Ishikawa (cell line): ENCODE data around the gene DAZAP1.

ENCODE experiments used
- CEBPB ChIP-seq: IDR thresholded peaks from 2 replicates; pipeline ENCODE4 v1.6.1; 2012
- EGR1 ChIP-seq: IDR thresholded peaks from 2 replicates; pipeline ENCODE4 v1.6.1; 2012
- EP300 ChIP-seq: IDR thresholded peaks from 2 replicates; pipeline ENCODE4 v1.6.1; 2012; ENCODE audit warnings: borderline replicate concordance
- FOXM1 ChIP-seq: IDR thresholded peaks from 2 replicates; pipeline ENCODE4 v1.6.1; 2012; ENCODE audit warnings: low read depth, borderline replicate concordance
- RAD21 ChIP-seq: IDR thresholded peaks from 2 replicates; pipeline ENCODE4 v1.6.1; 2012; ENCODE audit warnings: low read depth
- TAF1 ChIP-seq: IDR thresholded peaks from 2 replicates; pipeline ENCODE4 v1.6.1; 2012; ENCODE audit warnings: low read depth, mild to moderate bottlenecking
- TEAD4 ChIP-seq: IDR thresholded peaks from 2 replicates; pipeline ENCODE4 v1.6.1; 2012
- YY1 ChIP-seq: IDR thresholded peaks from 2 replicates; pipeline ENCODE4 v1.6.1; 2012; ENCODE audit warnings: low read depth
- ZBTB7A ChIP-seq: IDR thresholded peaks from 2 replicates; pipeline ENCODE4 v1.6.1; 2012; ENCODE audit warnings: low read depth
- TF ChIP-seq, protein P1 (sequence below): IDR thresholded peaks from 2 replicates; pipeline ENCODE4 v1.6.1; 2012
- TF ChIP-seq, protein P2 (sequence below): IDR thresholded peaks from 2 replicates; pipeline ENCODE4 v1.6.1; 2012; ENCODE audit warnings: low read depth, mild to moderate bottlenecking
- TF ChIP-seq, protein P3 (sequence below): IDR thresholded peaks from 2 replicates; pipeline ENCODE4 v1.6.1; 2012

DNA sequence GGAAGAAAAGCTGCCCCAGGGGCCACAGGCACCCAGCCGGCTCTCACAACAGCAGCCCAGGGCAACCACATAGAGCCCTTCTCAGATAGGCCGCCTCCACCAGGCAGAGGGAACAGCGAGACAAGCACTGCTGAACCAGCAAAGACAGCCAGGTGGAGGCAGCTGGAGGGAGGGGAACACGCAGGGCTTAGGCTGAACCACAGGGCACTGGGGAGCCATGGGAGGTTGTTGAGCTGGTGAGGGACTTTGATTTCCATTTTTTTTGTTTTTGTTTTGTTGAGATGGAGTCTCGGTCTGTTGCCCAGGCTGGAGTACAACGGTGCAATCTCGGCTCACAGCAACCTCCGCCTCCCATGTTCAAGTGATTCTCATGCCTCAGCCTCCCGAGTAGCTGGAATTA lies 9.5 kb upstream of the DAZAP1 start:
- TF ChIP-seq EGR1 (no peak), EP300 (no peak), CEBPB (no peak), RAD21 (no peak), TAF1 (no peak), YY1 (no peak), TEAD4 (no peak), FOXM1 (no peak), ZBTB7A (no peak)
- TF ChIP-seq, protein P1, sequence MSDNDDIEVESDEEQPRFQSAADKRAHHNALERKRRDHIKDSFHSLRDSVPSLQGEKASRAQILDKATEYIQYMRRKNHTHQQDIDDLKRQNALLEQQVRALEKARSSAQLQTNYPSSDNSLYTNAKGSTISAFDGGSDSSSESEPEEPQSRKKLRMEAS: no peak
- TF ChIP-seq, protein P2, sequence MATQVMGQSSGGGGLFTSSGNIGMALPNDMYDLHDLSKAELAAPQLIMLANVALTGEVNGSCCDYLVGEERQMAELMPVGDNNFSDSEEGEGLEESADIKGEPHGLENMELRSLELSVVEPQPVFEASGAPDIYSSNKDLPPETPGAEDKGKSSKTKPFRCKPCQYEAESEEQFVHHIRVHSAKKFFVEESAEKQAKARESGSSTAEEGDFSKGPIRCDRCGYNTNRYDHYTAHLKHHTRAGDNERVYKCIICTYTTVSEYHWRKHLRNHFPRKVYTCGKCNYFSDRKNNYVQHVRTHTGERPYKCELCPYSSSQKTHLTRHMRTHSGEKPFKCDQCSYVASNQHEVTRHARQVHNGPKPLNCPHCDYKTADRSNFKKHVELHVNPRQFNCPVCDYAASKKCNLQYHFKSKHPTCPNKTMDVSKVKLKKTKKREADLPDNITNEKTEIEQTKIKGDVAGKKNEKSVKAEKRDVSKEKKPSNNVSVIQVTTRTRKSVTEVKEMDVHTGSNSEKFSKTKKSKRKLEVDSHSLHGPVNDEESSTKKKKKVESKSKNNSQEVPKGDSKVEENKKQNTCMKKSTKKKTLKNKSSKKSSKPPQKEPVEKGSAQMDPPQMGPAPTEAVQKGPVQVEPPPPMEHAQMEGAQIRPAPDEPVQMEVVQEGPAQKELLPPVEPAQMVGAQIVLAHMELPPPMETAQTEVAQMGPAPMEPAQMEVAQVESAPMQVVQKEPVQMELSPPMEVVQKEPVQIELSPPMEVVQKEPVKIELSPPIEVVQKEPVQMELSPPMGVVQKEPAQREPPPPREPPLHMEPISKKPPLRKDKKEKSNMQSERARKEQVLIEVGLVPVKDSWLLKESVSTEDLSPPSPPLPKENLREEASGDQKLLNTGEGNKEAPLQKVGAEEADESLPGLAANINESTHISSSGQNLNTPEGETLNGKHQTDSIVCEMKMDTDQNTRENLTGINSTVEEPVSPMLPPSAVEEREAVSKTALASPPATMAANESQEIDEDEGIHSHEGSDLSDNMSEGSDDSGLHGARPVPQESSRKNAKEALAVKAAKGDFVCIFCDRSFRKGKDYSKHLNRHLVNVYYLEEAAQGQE: no peak
- TF ChIP-seq, protein P3, sequence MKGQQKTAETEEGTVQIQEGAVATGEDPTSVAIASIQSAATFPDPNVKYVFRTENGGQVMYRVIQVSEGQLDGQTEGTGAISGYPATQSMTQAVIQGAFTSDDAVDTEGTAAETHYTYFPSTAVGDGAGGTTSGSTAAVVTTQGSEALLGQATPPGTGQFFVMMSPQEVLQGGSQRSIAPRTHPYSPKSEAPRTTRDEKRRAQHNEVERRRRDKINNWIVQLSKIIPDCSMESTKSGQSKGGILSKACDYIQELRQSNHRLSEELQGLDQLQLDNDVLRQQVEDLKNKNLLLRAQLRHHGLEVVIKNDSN: no peak
